Suprapubic skin (tissue), 4 donors: ENCODE results near the gene TRIM71. TPM values are rescaled to one million over a fixed set of nuclear protein-coding genes. Genes with fewer than 3 reads are reported as not detected.

Source experiments
- DNase-seq, 2 donors: peaks; one replicate each; pipeline ENCODE4 v3.0.0-alpha.2; 2019; ENCODE audit warnings: low spot score in 2 of 2
- H3K27ac ChIP-seq: fragments of 200-600 bp; sonication (generic); one replicate; pipeline ENCODE4 v1.5.1; 2019
- H3K27me3 ChIP-seq: fragments of 200-600 bp; sonication (generic); one replicate; pipeline ENCODE4 v1.5.1; 2019
- H3K36me3 ChIP-seq: fragments of 200-600 bp; sonication (generic); one replicate; pipeline ENCODE4 v1.5.1; 2019
- H3K4me1 ChIP-seq: fragments of 200-600 bp; sonication (generic); one replicate; pipeline ENCODE4 v1.5.1; 2019
- H3K4me3 ChIP-seq: fragments of 200-600 bp; sonication (generic); one replicate; pipeline ENCODE4 v1.5.1; 2019; ENCODE audit warnings: mild to moderate bottlenecking
- H3K9me3 ChIP-seq: fragments of 200-600 bp; sonication (generic); one replicate; pipeline ENCODE4 v1.5.1; 2019
- EP300 ChIP-seq: sonication (generic); formaldehyde crosslinking; IDR thresholded peaks from one replicate; pipeline ENCODE4 v1.6.1; 2017; ENCODE audit warnings: antibody characterized with exemption
- POLR2A ChIP-seq, 2 donors: fragments of 450-650 bp; IDR thresholded peaks; one replicate each; pipeline ENCODE4 v1.6.1; 2017; ENCODE audit warnings: antibody characterized with exemption in 2 of 2, mild to moderate bottlenecking in 2 of 2, moderate library complexity in 2 of 2
- POLR2AphosphoS5 ChIP-seq, 3 donors: sonication (generic); formaldehyde crosslinking; IDR thresholded peaks; one replicate each; pipeline ENCODE4 v1.6.1; 2017; ENCODE audit warnings: antibody characterized with exemption in 3 of 3
- WGBS: methylation state at CpG from one replicate; pipeline ENCODE4 v1.1.5; 2018; 5-methylcytosine and 5-hydroxymethylcytosine counted together
- total RNA-seq, 4 donors: library from RNA; depleted of rRNA; stranded (reverse); fragments of >200 nt; gene quantifications; one replicate each; pipeline ENCODE4 v1.1.0, GENCODE V29; 2016
- TF ChIP-seq, protein P1 (sequence below), 2 donors: fragments of 200-600 bp in 1 of 2; fragments of 450-650 bp in 1 of 2; sonication (generic) in 1 of 2; IDR thresholded peaks; one replicate each; pipeline ENCODE4 v1.5.1; 2016 to 2019; ENCODE audit warnings: antibody characterized with exemption in 2 of 2, mild to moderate bottlenecking in 1 of 2, moderate library complexity in 1 of 2

The TRIM71 gene
- total RNA-seq, 4 donors from 2014 or later = not detected

DNA sequence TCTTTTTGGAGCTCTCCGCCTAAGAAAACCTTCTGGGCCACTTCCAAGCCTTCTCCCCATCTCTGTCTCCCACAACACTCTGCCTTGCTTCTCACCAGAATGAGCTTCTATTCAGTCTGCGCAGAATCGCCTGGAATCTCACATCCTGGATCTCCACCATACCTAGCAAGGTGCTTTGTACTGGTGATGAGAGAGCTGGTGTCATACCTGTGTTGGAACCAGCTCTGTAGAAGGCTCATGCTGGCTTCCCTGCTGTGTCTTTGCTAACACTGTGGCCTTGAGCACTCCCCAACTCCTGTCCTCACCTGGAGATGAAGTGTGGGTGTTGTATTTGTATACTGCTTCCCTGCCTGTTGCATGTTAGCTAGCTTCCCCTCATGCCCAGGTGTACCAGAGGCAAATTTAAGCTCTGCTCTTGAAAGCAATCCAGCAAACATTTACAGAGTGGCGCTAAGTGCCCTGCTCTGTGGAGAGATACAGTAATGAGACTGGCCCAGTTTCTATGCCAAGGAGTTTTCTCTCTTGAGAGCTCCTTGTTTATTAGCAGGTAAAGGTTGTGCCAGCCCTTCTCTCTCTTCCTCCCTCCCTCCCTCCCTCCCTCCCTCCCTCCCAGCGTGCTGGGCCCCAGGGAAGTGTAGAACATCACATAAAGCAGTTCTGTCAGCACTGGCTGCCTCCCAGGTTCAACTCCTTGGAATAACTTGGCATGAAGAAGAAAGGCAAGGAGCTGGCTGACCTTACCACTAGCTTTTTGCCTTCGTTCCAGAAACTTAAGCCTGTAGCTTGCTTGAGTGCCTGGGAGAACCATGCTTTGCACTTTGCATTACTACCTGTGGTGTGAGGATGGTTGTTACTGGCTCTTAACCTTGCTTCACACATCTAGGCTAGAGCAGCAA is 54.9 kb downstream of the TRIM71 start:
- Histone ChIP-seq H3K4me1 (peaks cover 23% of the 10 kb centered on the region), H3K4me3 (no peak overlapping the region), H3K36me3 (no peaks in the 10 kb centered on the region), H3K9me3 (no peaks in the 10 kb centered on the region), H3K27me3 (no peaks in the 10 kb centered on the region), H3K27ac (no peak overlapping the region)
- no peak for DNase-seq
- 41% methylated on average over 6 of the region's 6 CpGs for WGBS
- TF ChIP-seq POLR2AphosphoS5 (IDR thresholded peaks at IDR 0.05) (no peak), POLR2A (IDR thresholded peaks at IDR 0.05) (no peak)

DNA sequence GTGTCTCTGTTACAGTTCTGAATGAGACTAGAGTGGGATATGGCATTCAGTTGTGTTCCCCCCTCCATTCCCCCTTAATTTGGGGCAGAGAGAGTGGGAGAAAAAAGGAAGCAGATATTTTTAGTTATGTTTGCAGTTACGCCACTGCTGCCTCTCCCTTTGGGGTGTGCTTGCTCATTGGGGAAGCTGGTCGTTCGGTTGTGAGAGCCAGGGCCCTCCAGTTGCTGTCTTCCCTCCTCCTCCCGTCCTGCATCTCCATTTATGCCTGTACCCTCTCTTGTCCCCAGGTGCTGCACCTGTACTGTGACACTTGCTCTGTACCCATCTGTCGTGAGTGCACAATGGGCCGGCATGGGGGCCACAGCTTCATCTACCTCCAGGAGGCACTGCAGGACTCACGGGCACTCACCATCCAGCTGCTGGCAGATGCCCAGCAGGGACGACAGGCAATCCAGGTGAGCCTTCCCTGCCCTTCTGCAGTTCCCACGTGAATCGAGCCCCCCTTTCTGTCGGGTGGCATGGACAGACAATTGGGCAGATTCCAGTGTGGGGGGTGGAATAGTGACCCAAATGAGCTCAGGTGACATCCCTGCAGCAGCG is 55.8 kb downstream of the TRIM71 start:
- 58% methylated on average over 12 of the region's 12 CpGs for WGBS
- H3K9me3 ChIP-seq = no peaks in the 10 kb centered on the region
- no peak for DNase-seq
- peaks cover 23% of the 10 kb centered on the region for H3K4me1 ChIP-seq
- TF ChIP-seq, protein P1, sequence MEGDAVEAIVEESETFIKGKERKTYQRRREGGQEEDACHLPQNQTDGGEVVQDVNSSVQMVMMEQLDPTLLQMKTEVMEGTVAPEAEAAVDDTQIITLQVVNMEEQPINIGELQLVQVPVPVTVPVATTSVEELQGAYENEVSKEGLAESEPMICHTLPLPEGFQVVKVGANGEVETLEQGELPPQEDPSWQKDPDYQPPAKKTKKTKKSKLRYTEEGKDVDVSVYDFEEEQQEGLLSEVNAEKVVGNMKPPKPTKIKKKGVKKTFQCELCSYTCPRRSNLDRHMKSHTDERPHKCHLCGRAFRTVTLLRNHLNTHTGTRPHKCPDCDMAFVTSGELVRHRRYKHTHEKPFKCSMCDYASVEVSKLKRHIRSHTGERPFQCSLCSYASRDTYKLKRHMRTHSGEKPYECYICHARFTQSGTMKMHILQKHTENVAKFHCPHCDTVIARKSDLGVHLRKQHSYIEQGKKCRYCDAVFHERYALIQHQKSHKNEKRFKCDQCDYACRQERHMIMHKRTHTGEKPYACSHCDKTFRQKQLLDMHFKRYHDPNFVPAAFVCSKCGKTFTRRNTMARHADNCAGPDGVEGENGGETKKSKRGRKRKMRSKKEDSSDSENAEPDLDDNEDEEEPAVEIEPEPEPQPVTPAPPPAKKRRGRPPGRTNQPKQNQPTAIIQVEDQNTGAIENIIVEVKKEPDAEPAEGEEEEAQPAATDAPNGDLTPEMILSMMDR (IDR thresholded peaks at IDR 0.05) = no peak
- TF ChIP-seq POLR2AphosphoS5 (IDR thresholded peaks at IDR 0.05) (no peak), POLR2A (IDR thresholded peaks at IDR 0.05) (no peak), EP300 (no peak)
- H3K27me3 ChIP-seq = no peaks in the 10 kb centered on the region
- no peak overlapping the region for H3K4me3 ChIP-seq
- no peaks in the 10 kb centered on the region for H3K36me3 ChIP-seq
- H3K27ac ChIP-seq = peak overlapping the region; percentile 11

DNA sequence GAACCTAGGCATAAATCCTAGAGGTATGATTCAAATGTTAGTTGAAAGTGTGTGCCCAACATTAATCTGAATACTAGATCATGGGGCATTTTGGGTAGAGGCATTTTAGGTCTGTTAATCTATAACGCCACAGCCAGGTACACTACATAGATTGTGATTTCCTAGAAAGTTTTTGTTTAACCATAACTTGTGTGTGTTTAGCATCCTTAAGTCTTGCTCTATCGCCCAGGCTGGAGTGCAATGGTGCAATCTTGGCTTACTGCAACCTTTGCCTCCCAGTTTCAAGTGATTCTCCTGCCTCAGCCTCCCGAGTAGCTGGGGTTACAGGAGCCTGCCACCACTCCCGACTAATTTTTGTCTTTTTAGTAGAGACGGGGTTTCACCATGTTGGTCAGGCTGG is 59.1 kb downstream of the TRIM71 start:
- Histone ChIP-seq H3K36me3 (no peaks in the 10 kb centered on the region), H3K27me3 (no peaks in the 10 kb centered on the region), H3K4me3 (no peak overlapping the region), H3K4me1 (peaks cover 23% of the 10 kb centered on the region), H3K27ac (no peak overlapping the region), H3K9me3 (no peaks in the 10 kb centered on the region)
- TF ChIP-seq EP300 (no peak), POLR2A (IDR thresholded peaks at IDR 0.05) (no peak), POLR2AphosphoS5 (IDR thresholded peaks at IDR 0.05) (no peak)
- TF ChIP-seq, protein P1 (IDR thresholded peaks at IDR 0.05) = no peak
- WGBS = 93% methylated on average over 5 of the region's 5 CpGs
- DNase-seq = no peak

DNA sequence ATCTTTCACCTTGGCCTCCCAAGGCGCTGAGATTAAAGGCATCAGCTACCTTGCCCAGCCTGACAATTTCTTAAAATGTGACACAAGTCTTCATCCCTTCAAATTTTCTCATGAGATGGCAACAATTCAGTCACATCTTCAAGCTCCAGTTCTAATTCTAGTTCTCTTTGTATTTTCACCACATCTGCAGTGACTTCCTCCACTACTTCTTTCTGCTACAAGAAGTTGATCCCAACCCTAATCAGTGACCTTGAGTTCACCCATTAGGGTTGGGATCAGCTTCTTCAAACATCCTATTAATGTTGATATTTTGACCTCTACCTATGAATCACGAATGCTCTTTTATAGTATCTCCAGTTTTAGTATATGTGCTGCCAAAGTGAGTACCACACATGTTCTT is 59.8 kb downstream of the TRIM71 start:
- H3K27ac ChIP-seq = no peak overlapping the region
- H3K36me3 ChIP-seq = no peaks in the 10 kb centered on the region
- DNase-seq = no peak
- WGBS = 86% methylated on average over 2 of the region's 2 CpGs
- H3K4me1 ChIP-seq = peaks cover 20% of the 10 kb centered on the region
- H3K4me3 ChIP-seq = no peak overlapping the region
- no peaks in the 10 kb centered on the region for H3K27me3 ChIP-seq
- H3K9me3 ChIP-seq = no peaks in the 10 kb centered on the region
- TF ChIP-seq POLR2AphosphoS5 (IDR thresholded peaks at IDR 0.05) = no peak
- TF ChIP-seq POLR2A (IDR thresholded peaks at IDR 0.05) = no peak
- TF ChIP-seq EP300 = no peak
- TF ChIP-seq, protein P1 (IDR thresholded peaks at IDR 0.05) = no peak

DNA sequence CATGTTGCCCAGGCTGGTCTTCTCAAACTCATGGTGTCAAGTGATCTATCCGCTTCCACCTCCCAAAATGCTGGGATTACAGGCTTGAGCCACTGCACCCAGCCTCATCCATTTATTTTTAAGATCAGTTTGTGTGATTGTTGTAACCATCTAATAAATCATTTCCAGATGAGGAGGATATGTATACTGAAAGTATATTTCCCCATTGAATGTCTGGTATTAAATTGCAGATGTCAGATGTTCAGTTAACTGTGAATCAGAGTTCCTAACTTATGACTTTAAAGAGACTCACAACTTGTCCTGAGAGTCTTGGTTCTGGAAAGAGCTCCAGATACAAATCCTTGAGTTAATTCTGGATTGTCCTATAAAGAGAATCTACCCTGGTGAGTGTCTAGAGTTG is 62.4 kb downstream of the TRIM71 start:
- no peaks in the 10 kb centered on the region for H3K27me3 ChIP-seq
- no peaks in the 10 kb centered on the region for H3K36me3 ChIP-seq
- no peak overlapping the region for H3K4me3 ChIP-seq
- H3K4me1 ChIP-seq = peaks cover 6% of the 10 kb centered on the region
- H3K9me3 ChIP-seq = no peaks in the 10 kb centered on the region
- 100% methylated on average over 1 of the region's 1 CpG for WGBS
- DNase-seq = no peak
- TF ChIP-seq EP300 = no peak
- no peak for TF ChIP-seq POLR2AphosphoS5 (IDR thresholded peaks at IDR 0.05)
- TF ChIP-seq POLR2A (IDR thresholded peaks at IDR 0.05) = no peak
- TF ChIP-seq, protein P1 (IDR thresholded peaks at IDR 0.05) = no peak
- no peak overlapping the region for H3K27ac ChIP-seq
